Endothelial cell (in vitro differentiated cells): ENCODE measurements around the gene WSCD2. TPM values are rescaled to one million over a fixed set of nuclear protein-coding genes. Genes with fewer than 3 reads are reported as not detected.

Experiments
- DNase-seq: peaks from one replicate; pipeline ENCODE4 v3.0.0; 2021; ENCODE audit warnings: low spot score
- H3K27ac Mint-ChIP-seq: one replicate; pipeline ENCODE4 v1.8.0; 2021; ENCODE audit warnings: mixed read lengths, inconsistent platforms; ENCODE audit not compliant: unreplicated experiment
- H3K27me3 Mint-ChIP-seq: one replicate; pipeline ENCODE4 v1.8.0; 2021; ENCODE audit warnings: mild to moderate bottlenecking, moderate library complexity, mixed read lengths, inconsistent platforms; ENCODE audit not compliant: unreplicated experiment
- H3K36me3 Mint-ChIP-seq: one replicate; pipeline ENCODE4 v1.8.0; 2021; ENCODE audit warnings: mild to moderate bottlenecking, low read depth, mixed read lengths, inconsistent platforms; ENCODE audit not compliant: unreplicated experiment
- H3K4me1 Mint-ChIP-seq: one replicate; pipeline ENCODE4 v1.8.0; 2021; ENCODE audit warnings: mild to moderate bottlenecking, mixed read lengths, inconsistent platforms; ENCODE audit not compliant: unreplicated experiment
- H3K4me3 Mint-ChIP-seq: one replicate; pipeline ENCODE4 v1.8.0; 2021; ENCODE audit warnings: mild to moderate bottlenecking, mixed read lengths, inconsistent platforms; ENCODE audit not compliant: unreplicated experiment
- H3K9me3 Mint-ChIP-seq: one replicate; pipeline ENCODE4 v1.8.0; 2021; ENCODE audit warnings: mixed read lengths, inconsistent platforms; ENCODE audit not compliant: unreplicated experiment
- total RNA-seq: library from RNA; stranded (reverse); fragmentation: NEBNext Ultra II Directional; extraction: Animal tissue kit (Norgen Biotek cat#: 25700); gene quantifications from one replicate; pipeline ENCODE4 v1.2.1, GENCODE V29; 2021; ENCODE audit not compliant: unreplicated experiment
- TF ChIP-seq, protein P1 (sequence below): fragments of 200-600 bp; sonication (generic); IDR thresholded peaks from one replicate; pipeline ENCODE4 v1.5.0; 2021; ENCODE audit warnings: antibody characterized with exemption; ENCODE audit not compliant: unreplicated experiment

WSCD2 gene
- total RNA-seq, 1 donor from 2014 or later, result not detected

DNA sequence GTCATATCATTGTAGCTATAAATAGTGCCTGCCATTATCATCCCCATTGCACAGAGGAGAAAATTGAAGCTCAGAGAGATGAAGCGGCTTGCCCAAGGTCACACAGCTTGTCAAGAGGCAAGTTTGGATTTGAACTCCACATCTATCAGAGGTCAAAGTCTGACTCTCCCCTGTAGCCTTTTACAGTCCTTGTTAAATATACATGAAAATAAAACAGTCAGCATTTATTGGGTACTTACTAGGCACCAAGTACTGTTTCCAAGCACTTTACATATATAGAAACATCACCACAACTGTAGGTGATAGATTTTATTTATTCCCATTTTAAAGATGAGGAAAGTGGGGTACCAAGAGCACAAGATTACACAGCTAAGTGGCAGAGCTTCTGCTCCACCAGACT, 67.2 kb downstream of the WSCD2 start:
- H3K27ac Mint-ChIP-seq, result no peak overlapping the region
- no peaks in the 10 kb centered on the region for H3K9me3 Mint-ChIP-seq
- TF ChIP-seq, protein P1, sequence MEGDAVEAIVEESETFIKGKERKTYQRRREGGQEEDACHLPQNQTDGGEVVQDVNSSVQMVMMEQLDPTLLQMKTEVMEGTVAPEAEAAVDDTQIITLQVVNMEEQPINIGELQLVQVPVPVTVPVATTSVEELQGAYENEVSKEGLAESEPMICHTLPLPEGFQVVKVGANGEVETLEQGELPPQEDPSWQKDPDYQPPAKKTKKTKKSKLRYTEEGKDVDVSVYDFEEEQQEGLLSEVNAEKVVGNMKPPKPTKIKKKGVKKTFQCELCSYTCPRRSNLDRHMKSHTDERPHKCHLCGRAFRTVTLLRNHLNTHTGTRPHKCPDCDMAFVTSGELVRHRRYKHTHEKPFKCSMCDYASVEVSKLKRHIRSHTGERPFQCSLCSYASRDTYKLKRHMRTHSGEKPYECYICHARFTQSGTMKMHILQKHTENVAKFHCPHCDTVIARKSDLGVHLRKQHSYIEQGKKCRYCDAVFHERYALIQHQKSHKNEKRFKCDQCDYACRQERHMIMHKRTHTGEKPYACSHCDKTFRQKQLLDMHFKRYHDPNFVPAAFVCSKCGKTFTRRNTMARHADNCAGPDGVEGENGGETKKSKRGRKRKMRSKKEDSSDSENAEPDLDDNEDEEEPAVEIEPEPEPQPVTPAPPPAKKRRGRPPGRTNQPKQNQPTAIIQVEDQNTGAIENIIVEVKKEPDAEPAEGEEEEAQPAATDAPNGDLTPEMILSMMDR, result no peak
- no peak for DNase-seq
- no peaks in the 10 kb centered on the region for H3K36me3 Mint-ChIP-seq
- H3K4me1 Mint-ChIP-seq, result no peaks in the 10 kb centered on the region
- no peak overlapping the region for H3K4me3 Mint-ChIP-seq
- peaks cover 1% of the 10 kb centered on the region for H3K27me3 Mint-ChIP-seq

DNA sequence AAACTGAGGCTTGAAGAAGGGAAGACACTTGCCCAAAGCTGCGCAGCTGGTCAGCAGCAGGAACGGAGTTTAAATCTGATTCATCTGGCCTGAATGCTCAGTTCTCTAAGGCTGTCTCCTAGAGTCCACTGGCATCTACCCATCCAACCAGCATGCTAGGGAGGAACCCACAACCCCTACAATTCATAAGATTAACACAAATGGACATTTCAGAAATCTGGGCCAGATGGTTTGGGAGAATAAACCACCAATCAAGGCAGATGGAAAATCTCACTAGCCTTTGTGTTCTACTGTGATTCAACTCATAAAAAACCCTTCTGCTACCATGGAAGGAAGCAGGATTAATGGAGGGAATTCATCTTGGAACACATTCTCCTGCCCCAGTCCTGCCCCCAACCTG, 67.8 kb downstream of the WSCD2 start:
- no peaks in the 10 kb centered on the region for H3K9me3 Mint-ChIP-seq
- no peak overlapping the region for H3K27ac Mint-ChIP-seq

DNA sequence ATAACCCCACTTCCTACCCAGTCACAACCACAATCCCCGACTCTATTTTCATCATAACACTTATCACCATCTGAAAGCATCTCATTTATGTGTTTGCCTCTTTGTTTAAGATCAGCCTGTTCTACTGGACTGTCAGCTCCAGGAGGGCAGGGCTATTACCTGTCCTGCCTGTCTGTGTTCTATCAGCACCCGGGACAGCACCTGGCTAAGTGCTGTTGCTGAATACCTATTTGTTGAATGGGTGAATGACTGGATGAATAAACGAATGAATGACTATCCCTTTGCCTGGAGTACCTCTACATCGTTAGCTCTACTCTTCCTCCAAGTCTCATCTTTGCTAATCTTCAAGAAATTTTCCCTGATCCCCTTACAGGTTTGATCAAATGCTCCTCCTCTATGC, 69.0 kb downstream of the WSCD2 start:
- Mint-ChIP-seq H3K27me3 (peaks cover 1% of the 10 kb centered on the region), H3K9me3 (no peaks in the 10 kb centered on the region), H3K4me3 (no peak overlapping the region), H3K4me1 (no peaks in the 10 kb centered on the region), H3K36me3 (peaks cover under 1% of the 10 kb centered on the region), H3K27ac (no peak overlapping the region)
- no peak for DNase-seq
- TF ChIP-seq, protein P1, result no peak

More for the DNA sequence above, 67.8 kb downstream of the WSCD2 start:
- H3K36me3 Mint-ChIP-seq, result no peaks in the 10 kb centered on the region
- DNase-seq, result no peak
- TF ChIP-seq, protein P1, result no peak
- no peaks in the 10 kb centered on the region for H3K4me1 Mint-ChIP-seq
- H3K4me3 Mint-ChIP-seq, result no peak overlapping the region
- H3K27me3 Mint-ChIP-seq, result peaks cover 1% of the 10 kb centered on the region

DNA sequence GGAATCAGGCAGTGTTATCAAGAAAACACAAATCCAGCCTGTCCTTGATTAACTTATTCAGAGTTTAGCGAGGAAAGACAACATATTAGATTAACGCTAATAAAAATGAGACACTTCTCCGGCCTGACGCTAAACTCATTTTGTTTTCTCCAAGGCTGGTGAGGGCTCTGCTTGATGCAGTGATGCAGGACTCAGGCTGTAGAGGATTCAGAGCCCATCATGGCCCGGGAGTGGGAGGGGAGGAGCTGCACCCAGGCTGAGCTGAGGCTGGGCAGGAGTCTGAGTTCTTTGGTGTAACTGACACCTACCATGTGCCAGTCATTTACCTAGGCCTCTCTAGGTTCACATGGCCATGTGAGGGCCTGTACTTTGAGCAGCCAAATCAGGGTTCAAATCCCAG, 70.0 kb downstream of the WSCD2 start:
- Mint-ChIP-seq H3K4me1 (no peaks in the 10 kb centered on the region), H3K9me3 (no peaks in the 10 kb centered on the region)

DNA sequence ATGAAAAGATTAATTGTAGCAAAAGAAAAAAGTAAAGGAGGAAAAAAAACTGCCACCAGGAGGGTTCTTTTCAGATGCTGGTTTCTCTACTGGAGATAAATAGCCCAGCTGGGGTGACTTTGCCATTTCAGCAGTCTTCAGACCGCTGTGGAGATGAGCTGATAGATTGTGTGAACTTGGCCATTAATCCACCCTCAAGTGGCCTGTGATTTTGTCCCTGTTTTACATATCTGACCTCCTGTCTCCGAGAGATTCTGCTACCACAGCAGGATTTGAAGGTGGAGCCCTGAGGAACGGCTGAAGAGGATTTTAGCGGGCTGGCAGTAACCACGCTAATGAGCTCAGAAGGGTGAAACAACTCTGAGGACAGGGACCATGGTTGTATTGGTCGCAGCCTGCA, 72.7 kb downstream of the WSCD2 start:
- Mint-ChIP-seq H3K27ac (no peak overlapping the region), H3K36me3 (peaks cover 3% of the 10 kb centered on the region), H3K4me3 (no peak overlapping the region), H3K9me3 (no peaks in the 10 kb centered on the region), H3K4me1 (no peaks in the 10 kb centered on the region), H3K27me3 (peaks cover 2% of the 10 kb centered on the region)
- DNase-seq, result no peak
- TF ChIP-seq, protein P1, result no peak

More for the DNA sequence above, 70.0 kb downstream of the WSCD2 start:
- Mint-ChIP-seq H3K27ac (no peak overlapping the region), H3K36me3 (peaks cover 3% of the 10 kb centered on the region), H3K4me3 (no peak overlapping the region), H3K27me3 (peaks cover 2% of the 10 kb centered on the region)
- TF ChIP-seq, protein P1, result no peak
- DNase-seq, result no peak
